Activated CD4-positive, alpha-beta T cell treated with anti-CD3 and anti-CD28 coated beads for 4 hours (primary cell): Measurements from ENCODE around the gene SIGLEC9.
A peak's percentile ranks its signal among the peaks of the same experiment; 100 is the strongest.

Experiments used
- DNase-seq, 2 donors: peaks; one replicate each; pipeline ENCODE4 v3.0.0-alpha.2; 2020

SIGLEC9 gene

GRCh38 chr19:51097796-51098195, 26.9 kb upstream of the SIGLEC9 start:
- no peak for DNase-seq

- peak; percentile 34 to 37 for DNase-seq
These were observed 26.2 kb upstream of the SIGLEC9 start for GRCh38 chr19:51098365-51099046.

- DNase-seq, result no peak
These were observed 25.7 kb upstream of the SIGLEC9 start for GRCh38 chr19:51099047-51099382.

- no peak for DNase-seq
These were observed 24.1 kb upstream of the SIGLEC9 start for GRCh38 chr19:51100601-51101000.

- DNase-seq, result no peak
These were observed 23.4 kb upstream of the SIGLEC9 start for GRCh38 chr19:51101171-51101865.

GRCh38 chr19:51102991-51103390, 21.7 kb upstream of the SIGLEC9 start:
- no peak for DNase-seq

GRCh38 chr19:51103926-51104341, 20.8 kb upstream of the SIGLEC9 start:
- DNase-seq, result no peak

- peak; percentile 16 to 18 for DNase-seq
These were observed 17.2 kb upstream of the SIGLEC9 start for GRCh38 chr19:51107406-51108065.

- peak; percentile 97 to 98 for DNase-seq
These were observed 16.5 kb upstream of the SIGLEC9 start, which contains the start of gene CTU1 for GRCh38 chr19:51108066-51108804. CTU1 (minus strand) TSS chr19:51108409; CDS start chr19:51104569, 3,840 bp downstream.

- DNase-seq, result no peak
These were observed 15.9 kb upstream of the SIGLEC9 start for GRCh38 chr19:51108805-51109146.

GRCh38 chr19:51110666-51110971, 14.1 kb upstream of the SIGLEC9 start:
- DNase-seq, result no peak

- no peak for DNase-seq
These were observed 13.1 kb upstream of the SIGLEC9 start for GRCh38 chr19:51111606-51112005.

GRCh38 chr19:51114087-51114729, 10.5 kb upstream of the SIGLEC9 start:
- no peak for DNase-seq

- no peak for DNase-seq
These were observed 7.9 kb upstream of the SIGLEC9 start for GRCh38 chr19:51116736-51117286.

GRCh38 chr19:51119101-51119500, 5.6 kb upstream of the SIGLEC9 start:
- DNase-seq, result no peak

- DNase-seq, result no peak
These were observed 5.1 kb upstream of the SIGLEC9 start for GRCh38 chr19:51119611-51120010.

GRCh38 chr19:51120160-51120559, 4.5 kb upstream of the SIGLEC9 start:
- no peak for DNase-seq

GRCh38 chr19:51121257-51121656, 3.4 kb upstream of the SIGLEC9 start:
- DNase-seq, result no peak

- no peak for DNase-seq
These were observed 2.4 kb upstream of the SIGLEC9 start for GRCh38 chr19:51122112-51122981.

GRCh38 chr19:51123381-51123800, 1.3 kb upstream of the SIGLEC9 start:
- DNase-seq, result peak; percentile 25 to 35

- no peak for DNase-seq
These were observed 904 bp upstream of the SIGLEC9 start for GRCh38 chr19:51123802-51124201.

- no peak for DNase-seq
These were observed 490 bp upstream of the SIGLEC9 start for GRCh38 chr19:51124216-51124615.
